HG03558 (cell line): ENCODE measurements around the gene IL21R.

Source experiments
- ATAC-seq: cut with Tn5 transposase; IDR thresholded peaks from one replicate; pipeline ENCODE4 v1.9.1; 2021; ENCODE audit warnings: moderate number of reproducible peaks; ENCODE audit not compliant: unreplicated experiment; ENCODE audit errors: extremely low read depth

Gene IL21R

DNA sequence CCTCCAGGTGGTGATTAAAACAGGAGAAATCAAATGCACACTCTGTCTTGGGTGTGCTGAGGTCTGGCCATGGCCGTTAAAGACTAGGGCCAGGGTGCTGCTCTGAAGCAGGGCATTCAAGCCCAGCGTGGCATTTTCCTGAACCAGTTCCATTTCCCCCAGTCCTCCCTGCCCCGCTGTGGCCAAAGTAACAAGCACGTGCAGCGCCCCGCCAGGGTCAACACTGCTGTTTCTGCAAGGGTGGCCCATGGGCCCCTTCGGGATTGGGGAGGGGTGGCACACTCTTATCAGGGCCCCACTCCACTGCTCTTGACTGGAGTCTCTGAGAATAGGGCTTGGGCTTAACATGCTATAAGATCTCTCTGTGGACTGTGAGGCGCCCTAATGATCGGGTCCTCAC is 72.9 kb downstream of the IL21R start:
- ATAC-seq, result no peak

DNA sequence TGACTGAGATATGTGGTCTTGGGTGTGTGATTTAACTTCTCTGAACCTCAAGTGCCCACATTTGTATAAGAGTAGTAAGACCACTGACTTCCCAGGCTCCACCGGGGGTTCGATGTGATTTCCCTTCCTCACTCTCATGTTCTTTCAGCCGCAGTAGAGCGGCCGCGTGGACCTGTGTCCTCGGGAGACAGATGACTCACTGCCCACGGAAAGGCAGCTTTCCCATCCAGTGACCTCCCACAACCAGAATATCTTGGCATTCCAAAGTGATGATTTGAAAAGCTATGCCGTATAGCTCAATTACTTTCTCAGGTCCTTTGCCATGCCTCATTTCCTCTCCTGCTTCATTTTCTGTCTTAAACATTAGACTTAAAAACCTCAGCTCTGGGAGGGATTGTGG is 73.6 kb downstream of the IL21R start:
- ATAC-seq, result no peak

DNA sequence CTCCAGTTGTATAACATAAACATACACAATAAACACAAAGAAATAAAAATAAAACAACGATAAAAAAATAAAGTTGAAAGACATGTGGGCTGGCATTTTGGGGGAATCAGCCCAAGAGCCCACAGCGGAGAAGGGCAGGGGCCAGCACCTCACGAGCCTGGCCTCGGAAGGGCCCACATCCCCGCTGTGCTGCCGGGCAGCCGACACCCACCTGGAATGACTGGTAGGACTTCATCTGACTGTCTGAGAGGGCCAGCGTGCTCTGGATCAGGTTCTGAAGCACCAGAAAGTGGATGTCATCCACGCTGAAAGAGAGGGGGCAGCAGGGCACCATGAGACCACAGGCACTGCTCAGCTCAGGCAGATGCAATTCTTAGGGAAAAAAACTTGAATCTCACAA is 74.3 kb downstream of the IL21R start:
- no peak for ATAC-seq

DNA sequence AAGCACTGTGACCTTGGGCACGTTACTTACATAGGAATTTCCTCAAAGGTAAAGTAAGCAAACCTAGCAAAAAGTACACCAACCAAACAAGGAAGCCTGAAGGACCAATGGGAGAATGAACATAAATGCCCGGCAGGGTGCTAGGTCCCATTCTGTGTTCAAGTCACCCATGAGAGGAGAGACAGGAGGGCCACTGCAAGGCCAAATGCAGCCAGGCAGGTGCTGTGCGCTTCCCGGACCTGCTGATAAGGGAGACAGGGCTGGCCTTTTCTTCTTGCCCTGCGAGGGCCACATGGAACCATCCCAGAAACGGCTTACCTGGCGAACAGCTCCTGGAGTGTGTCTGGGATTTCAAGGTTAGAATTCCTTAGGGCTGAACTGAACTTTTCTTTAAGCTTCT is 78.8 kb downstream of the IL21R start:
- ATAC-seq, result no peak

DNA sequence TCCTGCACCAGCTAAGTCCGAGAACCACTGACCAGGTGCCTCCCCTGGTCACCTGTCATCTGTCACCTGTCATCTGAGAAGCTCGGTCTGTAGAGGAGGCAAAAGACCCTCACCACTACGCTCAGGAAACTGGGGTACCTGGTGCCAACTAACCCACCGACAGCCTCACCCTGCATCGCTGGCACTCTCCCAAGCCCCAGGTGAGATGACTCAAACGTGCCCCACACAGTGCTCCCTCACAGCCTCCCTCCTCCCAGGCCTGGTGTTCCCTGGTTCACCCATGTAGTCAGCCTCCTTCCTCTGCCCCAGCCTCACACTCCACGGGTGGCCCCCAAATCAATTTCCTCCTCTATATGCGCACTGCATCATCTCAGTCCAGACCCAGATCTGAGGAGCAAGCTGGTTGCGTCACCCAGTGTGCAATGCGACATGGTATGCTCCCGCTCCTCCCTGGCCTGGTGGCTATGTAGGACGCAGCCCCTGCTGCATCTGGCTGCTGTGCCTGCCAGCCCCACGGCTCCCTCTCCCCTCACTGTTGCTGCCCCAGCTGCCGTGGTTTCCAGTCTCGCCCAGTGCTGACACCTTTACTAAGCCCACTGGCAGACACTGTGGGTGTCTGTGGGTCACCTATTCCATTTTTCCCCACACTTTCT is 79.4 kb downstream of the IL21R start:
- ATAC-seq, result no peak

DNA sequence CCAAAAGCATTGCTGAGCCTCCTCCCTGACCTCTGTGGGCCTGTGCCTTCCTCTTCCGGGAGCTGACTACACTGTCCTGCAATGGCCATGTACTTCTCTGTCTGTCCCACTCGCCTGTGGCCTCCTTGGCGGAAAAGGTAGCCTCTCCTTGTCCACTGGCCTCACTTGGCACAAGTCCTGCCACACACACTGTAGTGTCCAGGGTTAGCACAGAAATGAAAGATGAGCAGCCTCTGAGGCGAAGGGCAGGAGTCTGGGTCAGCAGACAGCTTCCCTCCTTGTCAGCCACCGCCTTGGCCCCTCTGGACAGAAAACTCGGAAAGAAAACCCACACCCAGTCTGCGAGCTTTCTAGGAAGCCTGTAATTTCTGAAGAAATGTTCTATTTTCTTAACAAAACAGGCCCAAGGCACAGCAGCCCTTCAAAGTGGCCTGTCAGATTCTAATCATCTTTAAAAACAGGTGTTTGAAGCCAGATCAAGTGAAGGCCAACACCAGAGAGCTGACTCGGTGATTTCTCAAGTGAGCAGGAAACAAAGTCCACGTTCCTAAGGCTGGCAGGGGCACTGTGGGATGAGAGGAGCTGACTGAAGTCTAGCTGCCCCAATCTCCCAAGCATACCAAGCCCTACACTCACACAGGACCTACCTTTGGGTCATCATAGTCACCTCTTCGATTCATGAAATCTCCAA is 80.6 kb downstream of the IL21R start:
- ATAC-seq, result no peak

DNA sequence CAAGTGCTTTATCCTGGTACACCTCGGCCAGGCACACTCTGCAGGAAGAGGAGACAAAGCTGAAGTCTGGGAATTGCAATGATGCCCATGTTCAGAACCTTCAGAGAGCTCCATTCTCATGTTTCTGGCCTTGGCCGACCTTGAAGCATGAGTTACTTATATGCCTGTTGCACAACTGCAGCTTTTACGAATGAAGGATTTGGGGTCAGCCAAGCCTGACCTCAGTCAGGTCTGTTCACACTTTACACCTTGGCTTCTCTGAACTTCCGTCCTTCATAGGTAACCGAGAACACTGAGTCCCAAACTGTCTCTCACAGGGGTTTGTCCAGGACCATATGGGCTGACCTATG is 81.1 kb downstream of the IL21R start:
- no peak for ATAC-seq

DNA sequence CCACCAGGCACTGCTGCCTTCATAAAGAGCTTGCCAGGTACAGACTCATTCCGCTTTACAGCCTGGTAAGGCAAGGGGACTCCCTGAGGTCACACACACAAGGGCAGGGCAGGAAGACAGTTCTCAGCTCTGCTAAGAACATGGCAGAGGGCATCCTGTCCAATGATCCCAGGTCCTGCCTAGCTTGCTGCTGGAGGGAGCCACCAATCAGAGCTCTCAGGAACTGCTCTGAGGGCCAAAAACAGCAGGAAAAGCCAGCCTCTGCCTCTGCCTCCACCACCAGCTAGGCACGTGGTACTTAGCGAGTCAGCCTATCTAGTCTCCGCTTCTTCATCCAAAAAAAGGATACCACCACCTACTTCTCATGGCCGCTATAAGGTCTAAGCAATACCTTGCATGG is 81.7 kb downstream of the IL21R start:
- no peak for ATAC-seq

DNA sequence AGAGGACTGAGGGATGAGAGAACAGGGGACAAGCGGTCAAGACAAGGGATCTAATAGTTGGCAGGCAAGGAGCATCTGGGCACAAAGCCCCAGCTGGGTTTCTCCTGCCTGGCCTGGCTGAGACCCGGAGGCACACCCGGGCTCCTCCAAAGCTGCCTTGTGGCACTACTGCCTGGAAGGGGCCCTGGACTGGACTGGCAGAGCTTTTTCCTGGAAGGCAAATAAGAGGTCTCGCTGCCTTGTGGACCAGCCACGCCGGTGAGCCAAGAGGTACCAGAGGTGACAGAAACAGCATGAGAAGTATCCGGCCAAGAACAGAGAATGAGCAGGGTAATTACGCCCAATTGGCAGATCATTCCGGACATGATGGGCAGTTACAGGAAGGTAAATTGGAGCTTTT is 83.2 kb downstream of the IL21R start:
- ATAC-seq, result no peak

DNA sequence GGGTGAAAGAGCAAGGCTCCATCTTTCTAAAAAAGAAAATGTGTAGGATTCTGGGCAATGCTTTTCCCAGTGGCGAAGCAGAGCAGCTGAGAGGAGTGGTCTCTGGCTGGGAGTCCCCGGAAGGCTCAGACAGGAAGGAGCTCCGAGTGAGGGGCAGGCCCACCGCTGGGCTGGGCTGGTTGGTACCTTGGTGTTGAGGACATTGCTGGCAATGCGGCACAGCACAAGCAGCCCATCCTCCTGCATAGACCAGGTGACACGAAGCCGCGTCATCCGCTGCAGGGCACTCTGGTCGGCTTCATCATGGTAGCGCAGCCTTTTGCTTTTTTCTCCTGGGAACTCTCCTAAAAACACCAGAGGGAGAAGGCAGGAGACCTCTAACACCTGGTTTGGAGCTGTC is 83.8 kb downstream of the IL21R start:
- no peak for ATAC-seq

DNA sequence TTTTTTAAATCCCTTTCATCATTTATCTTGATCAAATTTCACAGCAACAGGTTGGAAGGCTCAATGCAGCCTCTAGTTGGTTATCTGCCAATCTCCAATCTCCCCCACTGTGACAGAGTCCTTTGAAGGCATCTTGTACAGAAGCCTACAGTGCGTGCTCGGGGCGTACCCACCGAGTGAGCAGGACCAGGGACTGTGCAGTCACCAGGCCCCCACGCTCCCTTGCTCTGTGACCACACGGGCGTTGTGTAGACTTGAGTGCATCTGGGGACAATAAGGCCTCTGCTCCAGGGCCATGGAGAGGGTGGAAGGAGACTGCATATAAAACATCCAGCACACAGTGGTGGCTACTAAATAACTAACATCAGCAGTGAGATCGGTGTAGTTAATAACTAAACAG is 84.4 kb downstream of the IL21R start:
- ATAC-seq, result no peak

DNA sequence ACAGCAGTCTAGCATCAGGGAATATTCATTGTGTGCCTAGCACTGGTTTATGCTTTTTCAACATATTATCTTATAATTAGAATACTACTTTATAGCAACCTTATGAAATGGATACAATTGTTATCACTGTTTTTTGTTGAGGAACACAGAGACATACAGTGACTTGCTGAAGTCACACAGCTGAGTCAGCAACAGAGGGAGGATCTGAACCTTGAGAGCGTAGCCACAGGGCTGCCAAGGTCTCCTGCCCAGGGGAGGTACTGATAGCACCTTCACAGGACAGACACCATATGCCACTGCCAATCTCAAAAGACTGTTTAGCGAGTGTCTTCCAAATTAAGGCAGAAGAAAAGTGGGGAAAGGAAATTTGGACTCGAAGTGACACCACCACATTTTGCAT is 84.8 kb downstream of the IL21R start:
- ATAC-seq, result no peak

DNA sequence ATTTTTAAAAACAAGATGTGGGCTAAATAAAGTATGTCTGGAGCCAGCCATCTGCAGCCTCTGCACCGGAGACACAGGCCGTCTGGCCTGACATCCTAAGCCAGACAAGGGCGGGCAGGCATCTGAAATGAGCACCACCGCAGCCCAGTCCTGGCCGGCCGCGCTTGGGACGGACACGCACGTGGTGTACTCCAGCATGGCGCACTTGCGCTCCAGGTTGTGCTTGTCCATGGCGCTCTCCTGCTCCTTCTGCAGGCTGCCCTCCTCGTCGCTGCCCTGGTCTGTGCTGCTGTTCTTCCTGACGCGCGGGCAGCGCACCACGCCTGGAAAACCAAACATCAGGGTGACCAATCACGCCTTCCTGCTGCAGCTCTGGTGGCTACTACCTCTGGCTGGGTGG is 87.4 kb downstream of the IL21R start:
- no peak for ATAC-seq

DNA sequence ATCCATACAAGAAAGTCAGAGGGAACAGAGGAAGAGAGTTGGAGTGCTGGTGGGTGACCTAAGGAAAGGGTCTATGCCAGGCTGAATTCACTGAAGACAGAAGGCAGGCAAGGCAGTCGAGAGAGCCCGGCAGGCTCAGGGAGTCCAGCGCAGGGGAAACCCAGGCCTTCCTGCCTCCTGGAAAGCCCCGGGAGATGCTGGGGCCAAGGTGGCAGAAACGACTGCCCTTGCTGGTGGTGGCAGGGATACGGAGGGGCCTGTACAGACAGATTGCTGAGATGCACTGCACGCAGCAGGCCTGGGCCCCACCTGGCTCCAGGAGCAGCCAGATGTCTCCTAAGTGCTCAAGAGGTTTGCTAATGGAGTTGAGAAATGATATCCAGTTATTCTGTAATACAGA is 87.9 kb downstream of the IL21R start:
- ATAC-seq, result no peak

DNA sequence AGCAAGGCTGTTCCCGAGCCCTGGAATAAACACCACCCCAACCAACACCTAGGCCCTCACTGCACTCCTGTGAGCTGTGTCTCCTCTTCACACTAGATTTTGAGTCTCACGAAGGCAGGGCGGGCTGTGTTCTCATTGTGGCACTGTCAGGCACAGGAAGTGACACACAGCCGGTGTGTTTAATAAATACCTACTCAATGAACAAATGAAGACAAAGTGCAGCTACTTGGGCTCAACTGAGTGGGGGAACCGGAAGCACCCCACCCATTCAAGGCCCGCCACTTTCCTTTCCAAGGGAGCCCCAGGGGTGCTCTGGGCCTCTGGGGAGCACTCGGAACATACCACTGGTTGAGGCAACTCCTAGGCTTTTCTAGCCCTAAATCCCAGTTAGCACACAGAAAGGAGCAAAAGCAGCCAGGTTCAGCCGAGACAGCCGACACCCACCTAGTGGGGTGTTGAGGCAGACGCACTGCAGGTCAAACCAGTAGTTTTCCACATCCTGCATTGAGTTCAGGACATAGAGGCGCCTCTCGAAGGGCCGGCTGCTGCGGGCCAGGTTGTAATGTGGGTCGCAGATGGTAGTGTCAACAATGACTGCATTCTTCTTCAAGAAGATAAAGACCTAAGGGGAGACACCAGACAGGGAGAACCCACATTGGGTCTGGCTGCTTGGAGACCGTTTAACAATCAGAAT is 90.1 kb downstream of the IL21R start:
- ATAC-seq, result no peak

DNA sequence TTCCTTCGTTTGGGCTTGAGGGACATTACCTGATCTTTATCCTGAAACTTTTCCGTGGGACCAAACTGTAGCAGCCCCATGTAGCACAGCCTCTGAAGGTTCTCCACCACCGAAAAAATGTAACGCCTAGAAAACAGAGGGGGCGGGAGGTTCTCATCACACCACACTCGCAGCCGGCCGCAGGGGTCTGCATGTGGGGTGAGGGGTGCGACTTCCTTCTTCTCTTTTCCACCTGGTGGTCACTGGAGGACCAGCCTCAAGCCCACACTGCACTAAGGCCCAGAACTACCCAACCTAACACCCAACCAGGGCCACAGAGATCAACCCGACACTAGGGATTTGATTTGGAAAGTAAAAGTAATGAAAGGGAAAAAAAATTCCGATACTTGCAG is 90.6 kb downstream of the IL21R start:
- ATAC-seq, result no peak

DNA sequence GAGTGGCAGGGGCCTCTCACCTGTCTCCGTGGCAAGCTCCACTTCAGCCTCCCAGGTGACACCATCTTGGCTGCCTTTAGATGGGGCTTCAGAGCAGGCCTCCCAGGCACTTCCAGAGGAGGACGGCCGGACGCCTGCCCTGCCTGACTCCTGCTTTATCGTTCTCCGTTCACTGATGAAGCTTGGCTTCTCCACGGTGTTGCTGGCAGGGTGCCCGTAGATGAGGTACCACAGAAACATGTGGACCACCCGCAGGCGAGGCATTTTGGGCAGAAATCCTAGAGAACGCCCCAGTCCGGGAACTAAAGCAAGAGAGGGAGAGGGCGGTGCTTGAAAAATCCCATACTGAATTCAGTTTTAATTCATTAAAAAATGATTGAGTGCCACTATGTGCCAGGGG is 93.2 kb downstream of the IL21R start:
- ATAC-seq, result no peak

DNA sequence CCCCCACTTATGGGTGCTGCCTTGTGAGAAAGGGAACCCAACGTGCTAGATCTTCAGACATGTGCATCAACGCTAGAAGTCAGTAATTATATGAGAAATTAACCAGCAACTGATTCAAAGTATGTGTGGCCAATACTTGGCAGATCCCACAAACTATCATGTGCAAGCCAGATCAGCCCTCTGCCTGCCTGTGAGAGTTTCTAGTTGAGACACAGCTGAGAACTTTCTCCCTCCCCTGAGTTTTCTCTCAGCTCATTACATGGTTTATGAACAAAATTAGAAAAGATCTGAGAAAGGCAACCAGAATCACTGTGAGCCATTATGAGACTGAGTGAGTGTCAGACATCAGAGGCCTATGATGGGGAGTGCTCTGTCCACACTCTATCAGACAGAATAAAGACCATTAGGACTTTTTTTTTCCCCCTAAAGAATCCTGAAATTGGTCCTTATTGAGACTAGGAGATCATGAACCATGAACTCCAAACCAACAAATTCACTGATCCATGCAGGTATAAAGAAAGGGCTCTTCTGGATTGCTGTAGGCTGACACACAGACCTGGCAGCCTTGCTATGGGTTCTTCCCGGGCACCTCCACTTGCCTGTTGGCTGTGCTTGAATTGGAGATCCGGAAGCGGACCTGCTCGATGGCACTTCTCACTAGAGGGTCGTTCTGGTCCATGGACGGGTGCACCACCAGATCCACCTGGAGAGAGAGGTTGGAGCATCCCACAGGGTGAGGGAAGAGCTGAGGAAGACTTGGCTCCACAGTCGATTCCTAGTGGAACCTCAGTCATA is 96.3 kb downstream of the IL21R start:
- no peak for ATAC-seq

DNA sequence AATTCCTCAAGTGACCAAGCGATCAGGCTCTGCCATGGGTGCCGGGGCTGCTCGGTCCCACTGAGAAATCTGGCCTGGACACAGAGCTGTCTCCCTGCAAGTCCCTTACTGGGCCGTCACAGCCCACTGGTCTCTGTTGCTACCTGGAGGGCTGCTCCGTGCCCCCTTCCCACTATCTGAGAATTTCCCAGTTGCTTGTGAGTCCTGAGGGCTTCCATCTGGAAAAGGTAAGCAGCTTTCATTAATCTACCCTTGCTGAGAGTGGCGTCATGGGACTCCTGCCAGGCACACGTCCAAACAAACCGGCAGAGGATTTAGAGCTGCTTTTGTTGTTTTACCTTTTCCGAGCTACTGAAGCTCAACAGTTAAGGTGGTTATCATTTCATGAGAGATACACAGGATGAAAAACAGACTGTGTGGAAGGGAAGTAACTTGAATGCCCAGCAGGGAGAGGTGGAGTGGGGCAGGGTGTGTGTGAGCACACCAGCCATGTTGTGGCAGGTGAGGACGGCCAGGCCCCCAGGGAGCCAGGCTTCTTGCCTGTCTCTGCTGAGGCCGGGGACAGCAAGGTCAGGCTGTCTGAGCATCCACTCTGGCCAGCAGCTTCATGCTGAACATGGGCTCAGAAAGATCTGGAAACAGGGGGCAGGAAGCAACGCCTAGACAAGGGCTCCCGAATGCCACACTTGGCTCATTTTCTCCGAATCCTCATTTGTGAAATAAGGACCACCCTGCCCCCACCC is 97.1 kb downstream of the IL21R start:
- ATAC-seq, result no peak

DNA sequence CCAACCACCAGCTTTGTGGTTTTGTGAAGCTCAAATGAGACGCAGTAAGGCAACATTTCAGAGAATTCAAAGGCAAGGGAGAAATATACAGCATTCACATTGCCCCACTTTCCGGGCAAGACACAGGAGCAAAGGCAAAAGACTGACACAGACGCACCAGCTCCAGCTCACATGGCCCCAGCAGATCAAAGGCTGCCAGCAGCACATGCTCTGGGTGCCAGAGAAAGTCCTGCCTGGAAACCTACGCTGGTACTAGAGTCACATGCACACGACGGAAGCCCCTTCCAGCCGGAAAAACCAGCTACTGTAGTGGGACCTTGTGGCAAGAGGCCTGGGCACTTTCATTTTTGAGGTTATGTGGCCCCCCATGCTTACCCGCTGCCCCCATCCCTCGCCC is 97.7 kb downstream of the IL21R start:
- ATAC-seq, result no peak
